ENCODE measurements around the gene AXL.

Gene AXL

GRCh38 chr19:41248895-41249294, 29.9 kb downstream of the AXL start:
- ATAC-seq, result peak; percentile 35; the same call in 2 of the 3 replicates
- TF ChIP-seq ARNTL (CRISPR knock-in tag; IDR thresholded peaks at IDR 0.05; ENCODE audit: borderline replicate concordance, low read depth) (no peak), CREB5 (CRISPR knock-in tag; IDR thresholded peaks at IDR 0.05; ENCODE audit: low read depth) (no peak), TOX (CRISPR knock-in tag; IDR thresholded peaks at IDR 0.05; ENCODE audit: borderline replicate concordance) (no peak), TCF4 (CRISPR knock-in tag; IDR thresholded peaks at IDR 0.05; ENCODE audit: borderline replicate concordance) (no peak), CSDC2 (CRISPR knock-in tag; IDR thresholded peaks at IDR 0.05) (no peak), ESRRG (CRISPR knock-in tag; IDR thresholded peaks at IDR 0.05) (no peak), BACH2 (CRISPR knock-in tag; IDR thresholded peaks at IDR 0.05; ENCODE audit: borderline replicate concordance) (no peak), OSR1 (CRISPR knock-in tag; IDR thresholded peaks at IDR 0.05) (no peak), GLIS3 (CRISPR knock-in tag; IDR thresholded peaks at IDR 0.05) (no peak), PPARA (CRISPR knock-in tag; IDR thresholded peaks at IDR 0.05; ENCODE audit: borderline replicate concordance) (no peak), POU6F1 (CRISPR knock-in tag; IDR thresholded peaks at IDR 0.05; ENCODE audit: borderline replicate concordance, low read depth) (no peak), SNAI2 (CRISPR knock-in tag; IDR thresholded peaks at IDR 0.05) (no peak), RARB (CRISPR knock-in tag; IDR thresholded peaks at IDR 0.05) (no peak), ZNF565 (CRISPR knock-in tag; conservative IDR thresholded peaks at IDR 0.05; ENCODE audit: low read depth) (no peak), ZFP3 (CRISPR knock-in tag; IDR thresholded peaks at IDR 0.05) (no peak), ISL1 (CRISPR knock-in tag; IDR thresholded peaks at IDR 0.05) (no peak), ZFP30 (CRISPR knock-in tag; IDR thresholded peaks at IDR 0.05) (no peak)
- TF ChIP-seq, protein P1, sequence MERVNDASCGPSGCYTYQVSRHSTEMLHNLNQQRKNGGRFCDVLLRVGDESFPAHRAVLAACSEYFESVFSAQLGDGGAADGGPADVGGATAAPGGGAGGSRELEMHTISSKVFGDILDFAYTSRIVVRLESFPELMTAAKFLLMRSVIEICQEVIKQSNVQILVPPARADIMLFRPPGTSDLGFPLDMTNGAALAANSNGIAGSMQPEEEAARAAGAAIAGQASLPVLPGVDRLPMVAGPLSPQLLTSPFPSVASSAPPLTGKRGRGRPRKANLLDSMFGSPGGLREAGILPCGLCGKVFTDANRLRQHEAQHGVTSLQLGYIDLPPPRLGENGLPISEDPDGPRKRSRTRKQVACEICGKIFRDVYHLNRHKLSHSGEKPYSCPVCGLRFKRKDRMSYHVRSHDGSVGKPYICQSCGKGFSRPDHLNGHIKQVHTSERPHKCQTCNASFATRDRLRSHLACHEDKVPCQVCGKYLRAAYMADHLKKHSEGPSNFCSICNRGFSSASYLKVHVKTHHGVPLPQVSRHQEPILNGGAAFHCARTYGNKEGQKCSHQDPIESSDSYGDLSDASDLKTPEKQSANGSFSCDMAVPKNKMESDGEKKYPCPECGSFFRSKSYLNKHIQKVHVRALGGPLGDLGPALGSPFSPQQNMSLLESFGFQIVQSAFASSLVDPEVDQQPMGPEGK (CRISPR knock-in tag; IDR thresholded peaks at IDR 0.05; ENCODE audit: borderline replicate concordance), result no peak
- TF ChIP-seq, protein P2, sequence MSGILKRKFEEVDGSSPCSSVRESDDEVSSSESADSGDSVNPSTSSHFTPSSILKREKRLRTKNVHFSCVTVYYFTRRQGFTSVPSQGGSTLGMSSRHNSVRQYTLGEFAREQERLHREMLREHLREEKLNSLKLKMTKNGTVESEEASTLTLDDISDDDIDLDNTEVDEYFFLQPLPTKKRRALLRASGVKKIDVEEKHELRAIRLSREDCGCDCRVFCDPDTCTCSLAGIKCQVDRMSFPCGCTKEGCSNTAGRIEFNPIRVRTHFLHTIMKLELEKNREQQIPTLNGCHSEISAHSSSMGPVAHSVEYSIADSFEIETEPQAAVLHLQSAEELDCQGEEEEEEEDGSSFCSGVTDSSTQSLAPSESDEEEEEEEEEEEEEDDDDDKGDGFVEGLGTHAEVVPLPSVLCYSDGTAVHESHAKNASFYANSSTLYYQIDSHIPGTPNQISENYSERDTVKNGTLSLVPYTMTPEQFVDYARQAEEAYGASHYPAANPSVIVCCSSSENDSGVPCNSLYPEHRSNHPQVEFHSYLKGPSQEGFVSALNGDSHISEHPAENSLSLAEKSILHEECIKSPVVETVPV (CRISPR knock-in tag; IDR thresholded peaks at IDR 0.05), result no peak
- TF ChIP-seq, protein P3, sequence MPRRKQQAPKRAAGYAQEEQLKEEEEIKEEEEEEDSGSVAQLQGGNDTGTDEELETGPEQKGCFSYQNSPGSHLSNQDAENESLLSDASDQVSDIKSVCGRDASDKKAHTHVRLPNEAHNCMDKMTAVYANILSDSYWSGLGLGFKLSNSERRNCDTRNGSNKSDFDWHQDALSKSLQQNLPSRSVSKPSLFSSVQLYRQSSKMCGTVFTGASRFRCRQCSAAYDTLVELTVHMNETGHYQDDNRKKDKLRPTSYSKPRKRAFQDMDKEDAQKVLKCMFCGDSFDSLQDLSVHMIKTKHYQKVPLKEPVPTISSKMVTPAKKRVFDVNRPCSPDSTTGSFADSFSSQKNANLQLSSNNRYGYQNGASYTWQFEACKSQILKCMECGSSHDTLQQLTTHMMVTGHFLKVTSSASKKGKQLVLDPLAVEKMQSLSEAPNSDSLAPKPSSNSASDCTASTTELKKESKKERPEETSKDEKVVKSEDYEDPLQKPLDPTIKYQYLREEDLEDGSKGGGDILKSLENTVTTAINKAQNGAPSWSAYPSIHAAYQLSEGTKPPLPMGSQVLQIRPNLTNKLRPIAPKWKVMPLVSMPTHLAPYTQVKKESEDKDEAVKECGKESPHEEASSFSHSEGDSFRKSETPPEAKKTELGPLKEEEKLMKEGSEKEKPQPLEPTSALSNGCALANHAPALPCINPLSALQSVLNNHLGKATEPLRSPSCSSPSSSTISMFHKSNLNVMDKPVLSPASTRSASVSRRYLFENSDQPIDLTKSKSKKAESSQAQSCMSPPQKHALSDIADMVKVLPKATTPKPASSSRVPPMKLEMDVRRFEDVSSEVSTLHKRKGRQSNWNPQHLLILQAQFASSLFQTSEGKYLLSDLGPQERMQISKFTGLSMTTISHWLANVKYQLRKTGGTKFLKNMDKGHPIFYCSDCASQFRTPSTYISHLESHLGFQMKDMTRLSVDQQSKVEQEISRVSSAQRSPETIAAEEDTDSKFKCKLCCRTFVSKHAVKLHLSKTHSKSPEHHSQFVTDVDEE (CRISPR knock-in tag; IDR thresholded peaks at IDR 0.05), result no peak

GRCh38 chr19:41249707-41250423, 30.8 kb downstream of the AXL start:
- ATAC-seq, result peak; percentile 40; the same call in 2 of the 3 replicates
- TF ChIP-seq TCF4 (CRISPR knock-in tag; IDR thresholded peaks at IDR 0.05; ENCODE audit: borderline replicate concordance) (no peak), SNAI2 (CRISPR knock-in tag; IDR thresholded peaks at IDR 0.05) (no peak), BACH2 (CRISPR knock-in tag; IDR thresholded peaks at IDR 0.05; ENCODE audit: borderline replicate concordance) (no peak), POU6F1 (CRISPR knock-in tag; IDR thresholded peaks at IDR 0.05; ENCODE audit: borderline replicate concordance, low read depth) (no peak), RARB (CRISPR knock-in tag; IDR thresholded peaks at IDR 0.05) (no peak)
- TF ChIP-seq, protein P1 (CRISPR knock-in tag; IDR thresholded peaks at IDR 0.05; ENCODE audit: borderline replicate concordance), result no peak
- TF ChIP-seq, protein P2 (CRISPR knock-in tag; IDR thresholded peaks at IDR 0.05), result no peak
- TF ChIP-seq, protein P3 (CRISPR knock-in tag; IDR thresholded peaks at IDR 0.05), result no peak
